NCI-H2227 (cell line): ENCODE results near the gene BTBD10.
"Not testable (repeated sequence)": the region's sequence is repeated elsewhere in the genome, so short reads cannot be mapped to it uniquely, and the experiment has no call there.

ENCODE experiments used
- DNase-seq: peaks from one replicate; lab custom pipeline; 2025; ENCODE audit not compliant: unreplicated experiment; lab: John Stamatoyannopoulos, UW

The BTBD10 gene

DNA sequence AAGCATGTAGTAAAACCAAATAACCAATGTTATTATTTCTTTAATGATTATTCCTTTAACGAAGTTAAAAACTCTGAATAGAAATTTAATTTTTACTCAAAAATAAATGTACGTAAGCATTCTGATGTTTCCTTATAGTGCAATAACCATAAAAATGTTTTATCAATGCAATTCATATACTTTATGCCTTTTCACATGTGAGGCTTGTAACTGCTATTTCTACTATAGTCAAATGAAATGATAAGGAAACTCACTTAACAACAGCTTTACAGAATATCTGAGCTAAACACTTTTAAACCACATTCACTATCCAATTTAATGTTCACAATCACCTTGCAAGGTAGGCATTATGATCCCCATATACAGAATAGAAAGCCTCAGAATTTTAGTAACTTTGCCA, 17.4 kb downstream of the BTBD10 start:
- DNase-seq = no peak

DNA sequence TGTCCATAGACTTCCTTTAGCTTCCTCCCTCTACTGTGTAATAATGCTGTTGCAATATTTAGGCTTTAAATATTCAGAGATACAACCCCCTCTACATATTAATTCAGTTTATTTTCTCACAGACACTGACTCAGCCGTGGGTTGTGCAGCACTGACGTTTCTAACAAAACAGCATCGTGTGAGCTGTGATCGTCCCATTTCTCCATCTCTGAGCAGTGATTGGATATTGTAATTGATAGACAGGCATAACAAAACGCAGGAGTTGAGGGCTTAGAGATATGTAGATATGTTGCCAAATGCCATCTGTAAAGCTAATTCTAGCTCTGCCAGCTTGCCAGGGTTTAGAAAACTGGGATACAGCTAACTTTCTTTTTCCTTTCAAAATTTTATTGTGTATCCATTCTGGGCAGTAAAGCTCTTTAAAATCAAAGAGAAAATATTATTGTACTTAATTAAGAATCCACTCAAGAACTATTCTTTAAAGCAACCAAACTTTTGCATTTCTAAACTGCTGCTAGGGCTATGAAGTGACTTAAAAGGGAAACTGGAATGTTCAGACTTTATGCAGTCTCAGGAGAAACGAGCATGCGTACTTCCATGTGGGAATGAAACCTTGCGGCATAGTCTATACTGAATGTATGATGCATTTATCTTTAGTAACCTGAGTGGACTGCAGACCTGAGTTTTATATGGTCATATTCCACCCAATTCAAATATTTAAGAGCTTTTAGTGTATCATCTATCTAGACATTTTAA, 22.7 kb downstream of the BTBD10 start:
- peak; percentile 69 for DNase-seq

DNA sequence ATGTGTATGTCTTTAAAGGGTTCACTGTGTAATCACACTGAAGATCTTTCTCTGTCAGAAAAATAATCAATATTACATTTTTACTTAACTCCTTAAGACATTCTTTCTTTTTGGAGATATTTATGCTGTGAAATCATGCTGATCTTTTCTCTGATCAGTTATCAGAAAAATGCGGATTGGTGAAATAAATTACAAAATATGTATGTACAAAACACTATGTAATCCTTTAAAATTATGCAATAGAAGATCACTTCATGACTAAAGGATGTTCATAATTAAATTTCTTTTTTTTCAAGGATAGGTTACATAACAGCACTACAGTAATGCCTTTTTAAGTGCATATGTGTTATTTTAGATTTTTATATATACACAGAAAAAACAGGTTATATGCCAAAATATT, 24.7 kb downstream of the BTBD10 start:
- DNase-seq = no peak

DNA sequence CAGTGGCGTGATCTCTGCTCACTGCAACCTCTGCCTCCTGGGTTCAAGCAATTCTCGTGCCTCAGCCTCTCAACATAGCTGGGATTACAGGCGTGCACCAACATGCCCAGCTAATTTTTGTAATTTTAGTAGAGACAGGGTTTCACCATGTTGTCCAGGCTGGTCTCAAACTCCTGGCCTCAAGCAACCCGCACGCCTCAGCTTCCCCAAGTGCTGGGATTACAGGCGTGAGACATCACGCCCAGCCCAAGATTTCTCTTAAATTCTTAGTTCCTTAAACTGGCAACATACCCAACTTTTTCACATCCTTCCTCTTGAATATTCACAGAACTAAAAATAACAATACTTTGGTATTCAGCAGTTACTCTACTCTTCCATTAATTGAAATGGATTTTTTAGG, 26.2 kb downstream of the BTBD10 start:
- not testable (repeated sequence) for DNase-seq

DNA sequence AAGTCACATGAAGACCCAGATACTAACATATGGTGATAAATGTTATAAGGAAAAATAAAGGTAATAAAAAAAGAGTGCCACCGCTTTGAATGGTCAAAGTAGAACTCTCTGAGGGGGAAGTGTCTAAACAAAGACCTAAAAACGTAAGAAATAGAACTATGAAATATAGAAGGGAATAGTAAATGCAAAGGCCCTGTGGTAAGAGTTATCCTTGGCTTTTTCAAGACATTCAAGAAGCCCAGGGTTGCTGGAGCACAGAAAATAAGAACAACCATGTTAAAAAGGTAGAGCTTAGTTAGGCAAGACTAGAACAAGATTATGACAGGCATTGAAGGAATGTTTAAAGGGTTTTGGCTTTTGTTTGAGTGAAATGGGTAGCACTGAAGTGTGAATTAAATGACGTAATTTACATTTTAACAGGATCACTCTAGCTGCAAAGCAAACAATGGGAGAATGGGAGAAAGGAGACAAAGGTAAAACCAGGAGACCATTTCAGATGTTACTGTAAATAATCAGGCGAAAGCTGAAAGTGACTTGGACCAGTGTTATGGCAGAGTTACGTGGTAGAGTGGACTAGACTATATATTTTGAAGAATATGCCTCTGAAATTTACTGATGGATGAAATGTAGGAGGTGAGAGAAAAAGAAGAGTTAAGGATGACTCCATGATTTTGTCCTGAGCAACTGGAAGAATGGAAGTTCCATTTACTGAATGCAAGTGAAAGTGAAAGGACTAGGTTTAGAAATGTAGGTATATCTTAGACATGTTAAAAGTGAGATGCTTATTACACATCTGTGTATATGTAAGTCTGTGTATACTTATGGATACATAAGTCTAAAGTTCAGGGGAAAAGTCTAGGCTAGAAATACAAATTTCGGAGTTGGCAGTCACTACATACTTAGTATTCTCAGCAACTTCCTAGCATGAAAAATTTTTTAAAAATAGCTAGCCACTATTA, 28.5 kb downstream of the BTBD10 start:
- no peak for DNase-seq

DNA sequence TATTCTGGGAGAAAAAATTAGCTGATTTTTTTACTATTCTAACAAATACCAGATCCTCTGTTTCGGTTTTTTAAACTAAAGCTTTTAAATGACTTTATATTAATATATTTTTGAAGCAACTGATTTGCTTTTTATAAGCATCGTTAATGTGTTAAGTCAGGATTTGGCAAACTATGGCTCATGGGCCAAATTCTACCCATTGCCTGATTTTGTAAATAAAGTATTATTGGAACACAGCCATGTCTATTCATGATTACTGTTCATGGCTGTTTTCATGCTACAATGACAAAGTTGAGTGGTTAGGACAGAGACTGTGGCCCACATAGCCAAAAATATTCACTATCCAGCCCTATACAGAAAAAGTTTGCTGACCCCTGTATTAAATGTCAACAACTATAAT, 29.6 kb downstream of the BTBD10 start:
- DNase-seq = no peak

DNA sequence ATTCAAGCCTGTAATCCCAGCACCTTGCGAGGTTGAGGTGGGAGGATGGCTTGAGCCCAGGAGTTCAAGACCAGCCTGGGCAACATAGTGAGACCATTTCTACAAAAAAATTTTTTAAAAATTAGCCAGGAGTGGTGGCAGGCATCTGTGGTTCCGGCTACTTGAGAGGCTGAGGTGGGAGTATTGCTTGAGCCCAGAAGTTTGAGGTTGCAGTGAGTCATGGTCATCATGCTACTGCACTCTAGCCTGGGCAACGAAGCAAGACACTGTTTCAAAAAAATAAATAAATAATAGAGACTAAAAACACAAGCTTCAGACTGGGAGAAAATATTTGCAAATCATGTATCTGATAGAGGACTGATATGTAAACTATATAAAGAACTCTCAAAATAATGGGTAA, 33.2 kb downstream of the BTBD10 start:
- DNase-seq = no peak

DNA sequence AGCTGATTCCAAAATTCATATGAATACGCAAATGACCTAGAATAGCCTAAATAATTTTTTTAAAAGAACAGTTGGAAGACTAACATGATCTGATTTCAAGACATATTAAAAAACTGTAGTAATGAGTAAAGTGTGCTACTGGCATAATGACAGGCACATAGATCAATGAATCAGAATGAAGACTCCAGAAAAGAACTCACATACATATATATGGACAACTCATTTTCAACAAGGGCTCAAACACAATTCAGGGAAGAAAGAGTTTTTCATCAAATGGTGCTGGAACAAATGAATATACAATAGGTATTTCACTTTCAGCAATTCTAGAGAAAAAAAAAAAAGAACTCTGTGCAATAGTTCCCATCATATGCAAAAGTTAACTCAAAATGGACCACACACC, 33.7 kb downstream of the BTBD10 start:
- DNase-seq = no peak

DNA sequence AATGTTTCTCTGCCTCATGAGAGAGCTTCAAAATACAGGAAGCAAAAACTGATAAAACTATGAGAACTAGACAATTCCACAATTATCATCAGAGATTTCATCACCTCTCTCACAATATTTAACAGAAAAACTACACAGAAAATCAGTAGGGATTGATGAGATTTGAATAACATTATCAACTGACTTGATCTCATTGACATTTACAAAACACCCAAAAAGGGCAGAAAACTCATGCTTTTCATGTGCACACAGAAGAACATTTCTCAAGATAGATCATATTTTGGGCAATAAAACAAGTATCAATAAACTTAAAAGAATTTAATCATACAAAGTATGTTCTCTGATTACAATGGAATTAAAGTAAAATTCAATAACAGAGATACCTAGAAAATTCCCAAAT, 35.6 kb downstream of the BTBD10 start:
- no peak for DNase-seq

DNA sequence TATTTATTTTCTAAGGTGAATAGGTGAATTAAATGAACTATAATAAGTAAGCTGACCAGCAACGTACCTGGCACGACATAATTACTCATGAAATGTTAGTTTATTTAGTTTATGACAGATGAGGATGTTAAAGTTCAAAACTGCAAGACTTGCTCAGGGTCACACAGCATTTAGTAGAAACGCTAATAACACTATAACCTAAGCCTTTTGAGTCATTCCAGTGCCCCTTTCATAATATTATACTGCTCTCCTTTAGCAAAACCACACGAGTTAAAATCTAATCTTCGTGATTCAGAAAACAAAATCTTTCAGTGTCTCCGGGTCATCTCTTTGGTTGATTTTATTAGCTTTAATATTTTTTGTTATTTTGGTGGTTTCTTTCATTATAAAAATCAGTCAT, 39.6 kb downstream of the BTBD10 start:
- no peak for DNase-seq

DNA sequence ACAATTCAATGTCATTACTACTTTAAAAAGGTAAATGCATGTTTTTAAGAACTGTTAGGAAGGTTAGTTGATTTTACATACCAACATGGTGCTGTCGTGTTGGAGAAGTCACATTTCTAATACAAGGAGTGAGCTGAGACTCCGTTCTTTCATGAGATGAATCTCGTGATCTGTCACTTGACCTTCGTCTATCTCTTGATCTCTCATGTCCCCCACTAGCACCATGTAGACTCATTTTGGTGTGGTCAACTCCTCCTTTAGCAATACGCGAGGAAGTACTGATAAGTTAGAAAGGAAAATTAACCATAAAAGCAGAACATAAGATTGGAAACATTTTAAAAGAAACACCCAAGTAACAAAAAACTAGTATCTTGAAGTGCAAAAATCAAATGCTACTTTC, 41.5 kb downstream of the BTBD10 start:
- no peak for DNase-seq

DNA sequence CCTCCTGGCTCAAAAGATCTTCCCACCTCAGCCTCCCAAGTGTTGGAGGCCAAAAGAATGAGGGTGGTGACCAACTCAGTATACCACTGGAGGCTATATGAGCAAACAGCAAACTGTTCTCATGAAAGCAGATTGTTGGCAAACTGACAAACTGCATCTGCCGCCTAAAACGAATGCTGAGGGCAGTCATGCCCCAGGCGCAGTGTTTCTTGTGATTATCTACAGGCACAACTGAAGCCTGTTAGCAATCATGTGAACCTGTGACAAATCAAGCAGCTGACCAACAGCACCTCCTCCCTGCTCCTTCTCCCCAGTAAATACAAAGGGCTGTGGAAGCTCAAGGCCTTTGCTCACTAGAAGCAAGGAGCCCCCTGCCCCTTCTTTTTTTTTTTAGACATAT, 47.8 kb downstream of the BTBD10 start:
- no peak for DNase-seq

DNA sequence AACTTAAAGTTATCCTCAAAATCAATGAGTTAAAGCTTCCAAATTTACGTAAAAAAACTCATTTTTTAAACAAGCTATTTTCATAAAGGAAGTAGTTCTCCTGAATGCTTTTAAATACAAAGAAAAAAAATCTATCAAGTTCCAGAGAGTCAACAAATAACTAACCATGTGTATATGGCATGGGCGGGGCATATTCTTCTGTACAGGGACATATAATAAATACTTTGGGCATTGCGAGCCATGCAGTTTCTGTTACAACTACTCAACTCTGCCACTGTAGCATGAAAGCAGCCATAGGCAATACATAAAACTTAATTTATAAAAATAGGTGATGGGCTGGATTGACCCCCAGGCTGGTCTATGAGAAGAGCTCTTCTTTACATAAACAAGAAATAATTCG, 57.8 kb downstream of the BTBD10 start:
- no peak for DNase-seq

DNA sequence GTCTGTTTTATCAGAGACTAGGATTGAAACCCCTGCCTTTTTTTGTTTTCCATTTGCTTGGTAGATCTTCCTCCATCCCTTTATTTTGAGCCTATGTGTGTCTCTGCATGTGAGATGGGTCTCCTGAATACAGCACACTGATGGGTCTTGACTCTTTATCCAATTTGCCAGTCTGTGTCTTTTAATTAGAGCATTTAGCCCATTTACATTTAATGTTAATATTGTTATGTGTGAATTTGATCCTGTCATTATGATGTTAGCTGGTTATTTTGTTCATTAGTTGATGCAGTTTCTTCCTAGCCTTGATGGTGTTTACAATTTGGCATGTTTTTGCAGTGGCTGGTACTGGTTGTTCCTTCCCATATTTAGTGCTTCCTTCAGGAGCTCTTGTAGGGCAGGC, 64.7 kb downstream of the BTBD10 start:
- DNase-seq = not testable (repeated sequence)

DNA sequence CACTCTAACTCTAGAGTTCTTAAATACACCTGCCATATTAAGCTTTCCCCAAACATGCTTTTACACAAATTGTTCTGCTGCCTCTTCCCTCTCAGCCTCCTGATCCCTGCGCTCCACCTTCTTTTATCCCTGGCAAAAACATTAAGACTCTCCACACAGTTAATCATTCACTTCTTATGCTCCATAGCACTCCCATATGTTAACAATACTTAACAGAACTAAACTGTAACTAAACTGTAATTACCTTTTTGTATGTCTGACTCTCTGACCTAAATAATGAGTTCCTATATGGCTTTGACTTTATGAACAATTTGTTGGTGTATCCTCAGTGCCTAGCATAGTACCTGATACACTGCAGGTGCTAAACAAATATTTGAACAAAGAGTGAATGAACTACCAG, 71.8 kb downstream of the BTBD10 start:
- no peak for DNase-seq

DNA sequence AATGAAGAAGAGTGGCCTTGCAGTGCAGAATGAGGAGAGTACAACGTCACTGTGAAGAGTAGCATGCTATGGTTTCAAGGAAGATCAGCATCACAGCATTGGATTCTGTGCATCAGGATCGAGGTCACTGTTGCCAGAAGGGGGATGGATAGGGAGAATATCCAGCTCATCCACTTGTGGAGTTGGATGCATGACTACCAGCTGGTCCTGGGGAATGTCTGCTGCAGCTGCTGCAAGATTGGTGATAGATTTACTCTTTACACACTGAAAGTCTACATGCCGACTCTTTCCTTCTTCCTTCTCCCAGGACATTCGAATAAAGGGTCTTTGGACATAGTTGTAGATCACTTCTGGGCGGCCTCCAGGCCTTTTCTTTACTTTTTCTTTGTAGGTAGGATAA, 74.3 kb downstream of the BTBD10 start:
- no peak for DNase-seq

DNA sequence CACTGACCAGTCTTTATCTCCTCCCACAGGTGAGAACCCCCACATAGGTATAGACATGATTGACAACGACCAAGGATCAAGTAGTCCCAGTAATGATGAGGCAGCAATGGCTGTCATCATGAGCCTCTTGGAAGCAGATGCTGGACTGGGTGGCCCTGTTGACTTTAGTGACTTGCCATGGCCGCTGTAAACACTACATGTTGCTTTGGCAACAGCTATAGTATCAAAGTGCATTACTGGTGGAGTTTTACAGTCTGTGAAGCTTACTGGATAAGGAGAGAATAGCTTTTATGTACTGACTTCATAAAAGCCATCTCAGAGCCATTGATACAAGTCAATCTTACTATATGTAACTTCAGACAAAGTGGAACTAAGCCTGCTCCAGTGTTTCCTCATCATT, 76.5 kb downstream of the BTBD10 start:
- DNase-seq = no peak

DNA sequence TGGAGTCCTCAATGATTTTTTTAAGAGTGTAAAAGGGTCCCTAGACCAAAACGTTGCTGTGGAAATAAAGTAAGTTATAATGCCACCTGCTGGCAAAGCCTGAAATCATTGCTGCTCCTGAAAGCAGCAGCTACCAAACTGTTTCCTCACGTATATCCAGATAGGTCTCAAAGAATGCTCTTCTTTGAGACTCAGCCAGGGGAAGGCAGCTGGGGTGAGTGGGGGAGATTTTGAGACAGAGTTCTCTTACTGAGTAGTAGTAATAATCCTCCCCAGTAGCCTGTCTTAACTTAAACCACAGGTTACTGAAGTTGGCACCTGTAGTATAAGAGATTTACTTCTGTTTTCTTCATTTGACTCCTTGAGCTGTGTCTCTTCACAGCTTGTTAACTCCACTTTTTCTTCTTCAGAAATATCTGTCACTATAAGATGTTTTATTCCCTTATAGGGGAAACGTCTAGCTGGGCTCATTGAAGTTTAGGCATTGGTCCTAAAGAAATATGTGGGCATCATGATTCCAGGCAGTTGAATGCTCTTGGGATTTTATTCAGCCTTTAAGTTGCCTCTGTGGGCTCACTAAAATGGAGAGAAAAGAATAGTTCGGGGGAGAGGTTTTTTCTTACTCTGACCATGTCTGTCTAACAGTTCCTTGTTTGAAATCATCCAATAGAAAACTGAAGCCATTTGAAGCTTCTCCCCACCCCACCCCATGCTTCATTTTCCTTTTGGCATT, 77.9 kb downstream of the BTBD10 start:
- peak; percentile 67 for DNase-seq

DNA sequence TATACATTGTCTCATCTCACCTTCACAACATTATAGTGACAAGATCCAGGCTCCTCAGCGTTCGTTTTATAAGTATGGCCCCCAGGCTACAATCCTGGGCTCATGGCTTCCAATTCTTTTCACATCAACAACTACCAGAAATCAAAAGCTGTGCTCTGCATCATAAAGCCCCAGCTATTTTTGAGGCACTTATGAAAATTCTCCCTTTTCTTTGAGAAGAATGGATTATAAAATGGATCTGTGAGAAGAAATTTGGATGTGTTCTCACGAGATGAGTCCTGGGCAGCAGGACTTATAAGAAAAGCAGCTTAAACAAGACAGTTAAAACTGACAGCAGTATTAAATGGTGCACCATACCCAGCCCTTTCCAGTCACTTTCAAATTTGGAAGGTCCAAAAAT, 80.3 kb downstream of the BTBD10 start:
- DNase-seq = no peak

DNA sequence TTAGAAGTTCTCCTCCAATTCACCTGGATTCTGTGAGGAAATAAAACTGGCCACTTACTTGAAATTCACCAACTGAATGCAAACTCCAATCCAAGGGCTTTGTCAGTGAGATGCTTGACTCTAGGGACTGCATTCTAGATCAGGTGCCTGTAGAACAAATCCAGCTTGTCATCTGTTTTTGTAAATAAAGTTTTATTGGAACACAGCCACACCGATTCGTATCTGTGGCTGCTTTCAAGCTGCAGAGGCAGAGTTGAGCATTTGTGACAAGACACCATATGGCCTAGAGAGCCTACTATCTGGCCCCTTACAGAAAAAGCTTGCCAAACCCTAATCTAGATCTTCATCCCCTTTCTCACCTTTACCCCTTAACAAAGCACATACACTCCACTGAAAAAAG, 82.3 kb downstream of the BTBD10 start:
- DNase-seq = no peak

DNA sequence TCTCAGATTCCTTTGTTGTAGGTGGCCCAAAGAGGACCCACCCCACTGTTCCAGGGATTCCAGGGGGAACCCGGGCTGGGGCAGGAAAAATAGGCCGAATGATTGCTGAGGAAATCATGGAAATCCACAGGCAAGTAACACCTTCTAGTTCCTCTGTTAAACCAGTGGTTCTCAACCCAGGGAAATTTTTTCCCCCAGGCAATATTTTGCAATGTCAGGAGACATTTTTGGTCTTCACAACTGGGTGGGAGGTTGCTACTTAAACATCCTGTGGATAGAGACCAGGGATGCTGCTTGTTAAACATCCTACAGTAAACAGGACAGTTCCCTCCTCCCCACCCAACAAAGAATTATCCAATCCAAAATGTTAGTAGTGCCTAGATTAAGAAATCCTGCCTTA, 84.7 kb downstream of the BTBD10 start:
- DNase-seq = no peak

DNA sequence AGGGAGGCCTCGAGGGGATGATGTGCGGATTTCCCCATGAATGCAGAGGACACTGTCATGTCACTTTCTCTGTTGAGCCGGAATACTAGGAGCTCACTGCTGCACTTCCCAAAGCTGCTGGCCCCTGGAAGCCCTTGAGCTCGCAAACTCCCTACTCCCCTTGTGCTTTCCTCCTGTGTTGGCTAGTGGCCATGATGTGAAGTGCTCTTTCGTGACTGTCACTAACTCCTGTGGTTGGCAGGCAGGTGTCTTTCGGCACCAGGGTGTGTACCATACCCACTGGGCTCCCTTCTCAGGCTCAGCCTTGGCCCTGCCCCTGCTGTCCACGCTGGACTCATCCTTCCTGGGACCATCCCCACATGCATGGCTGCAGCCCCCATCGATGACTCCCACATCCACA, 86.2 kb downstream of the BTBD10 start:
- DNase-seq = no peak
